ENCODE data around the gene ZNF101.

GRCh38 chr19:19686580-19686979, 17.9 kb downstream of the ZNF101 start:
- TF ChIP-seq CTCF (IDR thresholded peaks at IDR 0.05; ENCODE audit: insufficient read depth, low read length): no peak
- TF ChIP-seq, protein P1, sequence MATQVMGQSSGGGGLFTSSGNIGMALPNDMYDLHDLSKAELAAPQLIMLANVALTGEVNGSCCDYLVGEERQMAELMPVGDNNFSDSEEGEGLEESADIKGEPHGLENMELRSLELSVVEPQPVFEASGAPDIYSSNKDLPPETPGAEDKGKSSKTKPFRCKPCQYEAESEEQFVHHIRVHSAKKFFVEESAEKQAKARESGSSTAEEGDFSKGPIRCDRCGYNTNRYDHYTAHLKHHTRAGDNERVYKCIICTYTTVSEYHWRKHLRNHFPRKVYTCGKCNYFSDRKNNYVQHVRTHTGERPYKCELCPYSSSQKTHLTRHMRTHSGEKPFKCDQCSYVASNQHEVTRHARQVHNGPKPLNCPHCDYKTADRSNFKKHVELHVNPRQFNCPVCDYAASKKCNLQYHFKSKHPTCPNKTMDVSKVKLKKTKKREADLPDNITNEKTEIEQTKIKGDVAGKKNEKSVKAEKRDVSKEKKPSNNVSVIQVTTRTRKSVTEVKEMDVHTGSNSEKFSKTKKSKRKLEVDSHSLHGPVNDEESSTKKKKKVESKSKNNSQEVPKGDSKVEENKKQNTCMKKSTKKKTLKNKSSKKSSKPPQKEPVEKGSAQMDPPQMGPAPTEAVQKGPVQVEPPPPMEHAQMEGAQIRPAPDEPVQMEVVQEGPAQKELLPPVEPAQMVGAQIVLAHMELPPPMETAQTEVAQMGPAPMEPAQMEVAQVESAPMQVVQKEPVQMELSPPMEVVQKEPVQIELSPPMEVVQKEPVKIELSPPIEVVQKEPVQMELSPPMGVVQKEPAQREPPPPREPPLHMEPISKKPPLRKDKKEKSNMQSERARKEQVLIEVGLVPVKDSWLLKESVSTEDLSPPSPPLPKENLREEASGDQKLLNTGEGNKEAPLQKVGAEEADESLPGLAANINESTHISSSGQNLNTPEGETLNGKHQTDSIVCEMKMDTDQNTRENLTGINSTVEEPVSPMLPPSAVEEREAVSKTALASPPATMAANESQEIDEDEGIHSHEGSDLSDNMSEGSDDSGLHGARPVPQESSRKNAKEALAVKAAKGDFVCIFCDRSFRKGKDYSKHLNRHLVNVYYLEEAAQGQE (IDR thresholded peaks at IDR 0.05; ENCODE audit: insufficient replicate concordance, low read depth): no peak

All from HL-60 (cell line).